Measurements from ENCODE around the gene GATD1. TPM values are rescaled to one million over a fixed set of nuclear protein-coding genes. Genes with fewer than 3 reads are reported as not detected.
A peak's percentile ranks its signal among the peaks of the same experiment; 100 is the strongest.

The GATD1 gene
- total RNA-seq, 1 donor from 2014 or later: 51.9 TPM

DNA sequence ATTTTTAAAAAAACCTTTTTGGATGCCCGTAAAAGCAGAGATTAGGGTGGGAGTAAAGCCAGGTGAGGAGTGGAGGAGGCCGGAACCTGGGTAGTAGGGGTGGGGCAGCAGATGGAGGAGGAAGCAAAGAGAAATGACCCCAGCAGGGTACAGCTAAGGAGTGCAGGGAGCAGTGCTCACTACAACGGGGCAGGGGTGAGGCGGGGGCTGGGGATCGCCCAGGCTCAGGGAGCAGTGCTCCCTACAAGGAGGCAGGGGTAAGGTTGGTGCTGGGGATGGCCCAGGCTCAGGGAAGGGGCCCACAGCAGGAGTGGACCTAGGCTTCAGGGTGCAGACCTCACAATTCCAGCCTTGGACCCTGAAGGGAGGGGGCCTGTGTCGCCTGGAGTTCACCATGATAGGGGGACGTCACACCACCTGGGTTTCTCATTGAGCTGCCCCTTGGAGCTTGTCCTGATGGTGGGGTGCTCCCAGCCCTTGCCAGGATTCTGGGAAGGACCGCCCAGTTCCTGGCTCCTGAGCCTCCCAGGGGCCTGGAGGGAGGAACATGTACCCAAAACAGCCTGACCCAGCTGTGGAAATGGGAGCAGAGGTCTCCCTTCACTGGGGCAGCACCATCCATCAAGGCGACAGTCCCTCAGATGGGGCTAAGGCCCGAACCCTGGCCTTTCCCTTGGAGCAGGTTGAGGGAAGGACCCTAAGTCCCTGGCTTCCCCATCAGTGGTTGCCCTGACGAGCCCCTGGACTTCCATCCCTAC lies 38.6 kb upstream of the GATD1 start:
- no peak for FAIRE-seq

GRCh38 chr11:813456-814096 lies 36.3 kb upstream of the GATD1 start:
- no peak overlapping the region for H3K27ac Mint-ChIP-seq (ENCODE audit: unreplicated experiment)
- Histone ChIP-seq H3K9ac (ENCODE audit: low read length) (no peak overlapping the region), H3K79me2 (ENCODE audit: insufficient read depth, low read length) (peaks cover 48% of the 10 kb centered on the region), H3K9me3 (ENCODE audit: insufficient read depth, low read depth, low read length) (no peaks in the 10 kb centered on the region), H3K36me3 (ENCODE audit: insufficient read depth, low read length) (peaks cover 23% of the 10 kb centered on the region), H2AFZ (ENCODE audit: low read depth, low read length) (no peak overlapping the region), H3K4me1 (ENCODE audit: insufficient read depth, low read length) (peaks cover 15% of the 10 kb centered on the region), H4K20me1 (ENCODE audit: insufficient read depth, low read length) (peaks cover 39% of the 10 kb centered on the region), H3K27me3 (ENCODE audit: insufficient read depth, low read length) (no peaks in the 10 kb centered on the region), H3K27ac (ENCODE audit: low read depth, low read length) (no peak overlapping the region), H3K4me2 (ENCODE audit: low read length) (no peak overlapping the region), H3K4me3 (ENCODE audit: insufficient read depth, low read depth, low read length) (no peak overlapping the region)
- H3K4me1 Mint-ChIP-seq (ENCODE audit: low read depth, unreplicated experiment): peaks cover 18% of the 10 kb centered on the region
- FAIRE-seq (no peak), DNase-seq (ENCODE audit: low read depth) (no peak)
- no peaks in the 10 kb centered on the region for H3K27me3 Mint-ChIP-seq (ENCODE audit: low read depth, unreplicated experiment)
- no peaks in the 10 kb centered on the region for H3K9me3 Mint-ChIP-seq (ENCODE audit: unreplicated experiment)
- H3K36me3 Mint-ChIP-seq (ENCODE audit: low read depth, unreplicated experiment): peaks cover 15% of the 10 kb centered on the region
- TF ChIP-seq CTCF (IDR thresholded peaks at IDR 0.05; ENCODE audit: insufficient read depth, low read depth, low read length) (no peak), EZH2 (IDR thresholded peaks at IDR 0.05; ENCODE audit: insufficient read depth, low read length) (no peak)
- no peak overlapping the region for H3K4me3 Mint-ChIP-seq (ENCODE audit: unreplicated experiment)

More for the DNA sequence above, 38.6 kb upstream of the GATD1 start:
- Mint-ChIP-seq H3K36me3 (ENCODE audit: low read depth, unreplicated experiment) (peaks cover 14% of the 10 kb centered on the region), H3K4me3 (ENCODE audit: unreplicated experiment) (no peak overlapping the region), H3K27ac (ENCODE audit: unreplicated experiment) (no peak overlapping the region), H3K9me3 (ENCODE audit: unreplicated experiment) (no peaks in the 10 kb centered on the region), H3K27me3 (ENCODE audit: low read depth, unreplicated experiment) (no peaks in the 10 kb centered on the region), H3K4me1 (ENCODE audit: low read depth, unreplicated experiment) (peaks cover 18% of the 10 kb centered on the region)
- Histone ChIP-seq H3K9ac (ENCODE audit: low read length) (no peak overlapping the region), H2AFZ (ENCODE audit: low read depth, low read length) (no peak overlapping the region), H4K20me1 (ENCODE audit: insufficient read depth, low read length) (peaks cover 40% of the 10 kb centered on the region), H3K27ac (ENCODE audit: low read depth, low read length) (no peak overlapping the region), H3K4me2 (ENCODE audit: low read length) (no peak overlapping the region), H3K36me3 (ENCODE audit: insufficient read depth, low read length) (peaks cover 23% of the 10 kb centered on the region), H3K9me3 (ENCODE audit: insufficient read depth, low read depth, low read length) (no peaks in the 10 kb centered on the region), H3K4me3 (ENCODE audit: insufficient read depth, low read depth, low read length) (no peak overlapping the region), H3K27me3 (ENCODE audit: insufficient read depth, low read length) (no peaks in the 10 kb centered on the region), H3K79me2 (ENCODE audit: insufficient read depth, low read length) (peaks cover 39% of the 10 kb centered on the region), H3K4me1 (ENCODE audit: insufficient read depth, low read length) (peaks cover 25% of the 10 kb centered on the region)
- no peak for TF ChIP-seq CTCF (IDR thresholded peaks at IDR 0.05; ENCODE audit: insufficient read depth, low read depth, low read length)
- TF ChIP-seq EZH2 (IDR thresholded peaks at IDR 0.05; ENCODE audit: insufficient read depth, low read length): no peak
- DNase-seq (ENCODE audit: low read depth): no peak

DNA sequence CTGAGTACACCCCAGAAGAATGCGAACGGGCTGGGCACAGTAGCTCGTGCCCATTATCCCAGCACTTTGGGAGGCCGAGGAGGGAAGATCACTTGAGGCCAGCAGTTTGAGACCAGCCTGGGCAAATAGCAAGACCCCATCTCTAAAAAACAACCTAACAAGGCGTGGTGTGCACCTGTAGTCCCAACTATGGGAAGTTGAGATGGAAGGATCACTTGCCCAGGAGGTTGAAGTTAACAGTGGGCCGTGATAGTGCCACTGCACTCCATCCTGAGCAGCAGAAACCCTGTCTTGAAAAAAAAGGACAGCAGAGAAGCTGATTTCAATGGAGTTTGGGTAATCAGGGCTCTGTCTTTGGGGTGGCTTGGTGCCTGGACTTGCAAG lies 35.8 kb upstream of the GATD1 start:
- Mint-ChIP-seq H3K36me3 (ENCODE audit: low read depth, unreplicated experiment) (peaks cover 15% of the 10 kb centered on the region), H3K27ac (ENCODE audit: unreplicated experiment) (no peak overlapping the region), H3K4me3 (ENCODE audit: unreplicated experiment) (peak overlapping the region; percentile 60), H3K27me3 (ENCODE audit: low read depth, unreplicated experiment) (no peaks in the 10 kb centered on the region), H3K4me1 (ENCODE audit: low read depth, unreplicated experiment) (peaks cover 18% of the 10 kb centered on the region), H3K9me3 (ENCODE audit: unreplicated experiment) (no peaks in the 10 kb centered on the region)
- Histone ChIP-seq H3K9me3 (ENCODE audit: insufficient read depth, low read depth, low read length) (no peaks in the 10 kb centered on the region), H4K20me1 (ENCODE audit: insufficient read depth, low read length) (peaks cover 39% of the 10 kb centered on the region), H3K79me2 (ENCODE audit: insufficient read depth, low read length) (peaks cover 53% of the 10 kb centered on the region), H3K4me2 (ENCODE audit: low read length) (no peak overlapping the region), H3K36me3 (ENCODE audit: insufficient read depth, low read length) (peaks cover 23% of the 10 kb centered on the region), H2AFZ (ENCODE audit: low read depth, low read length) (no peak overlapping the region), H3K4me1 (ENCODE audit: insufficient read depth, low read length) (peaks cover 17% of the 10 kb centered on the region), H3K9ac (ENCODE audit: low read length) (no peak overlapping the region), H3K27ac (ENCODE audit: low read depth, low read length) (no peak overlapping the region), H3K27me3 (ENCODE audit: insufficient read depth, low read length) (no peaks in the 10 kb centered on the region), H3K4me3 (ENCODE audit: insufficient read depth, low read depth, low read length) (no peak overlapping the region)
- TF ChIP-seq CTCF (IDR thresholded peaks at IDR 0.05; ENCODE audit: insufficient read depth, low read depth, low read length) (no peak), EZH2 (IDR thresholded peaks at IDR 0.05; ENCODE audit: insufficient read depth, low read length) (no peak)
- no peak for FAIRE-seq
- no peak for DNase-seq (ENCODE audit: low read depth)
